GM18519 (cell line): ENCODE results near the gene IFT22.
A peak's percentile ranks its signal among the peaks of the same experiment; 100 is the strongest.
"Not testable (repeated sequence)": the region's sequence is repeated elsewhere in the genome, so short reads cannot be mapped to it uniquely, and the experiment has no call there.

Experiments used
- ATAC-seq: cut with Tn5 transposase; IDR thresholded peaks from one replicate; pipeline ENCODE4 v1.9.1; 2021; ENCODE audit warnings: mild to moderate bottlenecking, moderate library complexity; ENCODE audit not compliant: unreplicated experiment, low FRiP score

The IFT22 gene

GRCh38 chr7:101319401-101319800 is 2.2 kb downstream of the IFT22 start:
- no peak for ATAC-seq

GRCh38 chr7:101315336-101315735 is 6.3 kb downstream of the IFT22 start:
- ATAC-seq, result no peak

GRCh38 chr7:101308245-101309085 is 13.1 kb downstream of the IFT22 start:
- no peak for ATAC-seq

- ATAC-seq, result no peak
Observed at GRCh38 chr7:101306307-101306706, 15.3 kb downstream of the IFT22 start.

GRCh38 chr7:101303102-101303701 is 18.4 kb downstream of the IFT22 start:
- no peak for ATAC-seq

- no peak for ATAC-seq
Observed at GRCh38 chr7:101302641-101303101, 18.9 kb downstream of the IFT22 start.

- ATAC-seq, result no peak
Observed at GRCh38 chr7:101300465-101301376, 20.9 kb downstream of the IFT22 start.

- ATAC-seq, result no peak
Observed at GRCh38 chr7:101299511-101300464, 21.8 kb downstream of the IFT22 start.

- ATAC-seq, result no peak
Observed at GRCh38 chr7:101294832-101295121, 26.8 kb downstream of the IFT22 start.

GRCh38 chr7:101294039-101294831 is 27.4 kb downstream of the IFT22 start:
- ATAC-seq, result no peak

- not testable (repeated sequence) for ATAC-seq
Observed at GRCh38 chr7:101293069-101294021, 28.3 kb downstream of the IFT22 start.

- not testable (repeated sequence) for ATAC-seq
Observed at GRCh38 chr7:101292566-101292965, 29.0 kb downstream of the IFT22 start.

GRCh38 chr7:101290186-101291037 is 31.2 kb downstream of the IFT22 start:
- not testable (repeated sequence) for ATAC-seq

GRCh38 chr7:101289687-101290086 is 31.9 kb downstream of the IFT22 start:
- ATAC-seq, result peak; percentile 76

- no peak for ATAC-seq
Observed at GRCh38 chr7:101288439-101288838, 33.2 kb downstream of the IFT22 start.

- no peak for ATAC-seq
Observed at GRCh38 chr7:101287032-101287431, 34.6 kb downstream of the IFT22 start.

GRCh38 chr7:101285880-101286279 is 35.7 kb downstream of the IFT22 start:
- ATAC-seq, result not testable (repeated sequence)
